Stomach (tissue), 4 donors: ENCODE data around the gene DOLK.

ENCODE experiments used
- CTCF ChIP-seq, 7 experiments: fragments of 450-650 bp in 4 of 7; fragments of 200-600 bp in 3 of 7; sonication (generic) in 3 of 7; IDR thresholded peaks; one replicate each; pipeline ENCODE4 v1.5.1; 2016 to 2019; ENCODE audit warnings: antibody characterized with exemption in 7 of 7, control low read depth in 2 of 7, mild to moderate bottlenecking in 1 of 7
- EP300 ChIP-seq: sonication (generic); formaldehyde crosslinking; IDR thresholded peaks from one replicate; pipeline ENCODE4 v1.6.1; 2017; ENCODE audit warnings: antibody characterized with exemption
- POLR2A ChIP-seq, 4 donors: fragments of 450-650 bp; IDR thresholded peaks; one replicate each; pipeline ENCODE4 v1.6.1; 2016; ENCODE audit warnings: antibody characterized with exemption in 4 of 4, control low read depth in 2 of 4, mild to moderate bottlenecking in 1 of 4, moderate library complexity in 1 of 4
- POLR2AphosphoS5 ChIP-seq, 3 donors: sonication (generic); formaldehyde crosslinking; IDR thresholded peaks; one replicate each; pipeline ENCODE4 v1.6.1; 2016; ENCODE audit warnings: antibody characterized with exemption in 3 of 3

- TF ChIP-seq CTCF (IDR thresholded peaks at IDR 0.05) (no peak), POLR2AphosphoS5 (IDR thresholded peaks at IDR 0.05) (no peak), EP300 (no peak), POLR2A (IDR thresholded peaks at IDR 0.05) (no peak)
Observed at GRCh38 chr9:128906741-128907140, 40.7 kb downstream of the DOLK start.
